HCT116 (cell line): ENCODE measurements around the gene PEMT. TPM values are rescaled to one million over a fixed set of nuclear protein-coding genes. Genes with fewer than 3 reads are reported as not detected.

ENCODE experiments used
- ATAC-seq: fragments of 200-7000 bp; cut with Tn5 transposase; 2 replicates; pipeline ENCODE4 v1.9.1; 2020; ENCODE audit warnings: mild to moderate bottlenecking, moderate library complexity
- BruUV-seq: library from RNA; stranded (reverse); fragments of 400-500 nt; replicated peaks from 2 replicates; lab custom pipeline; 2021; lab: Mats Ljungman, UMichigan
- CTCF ChIA-PET: fragments of 300-600 bp; sonication (Branson Sonifier 250); formaldehyde crosslinking; loops from one replicate; lab custom pipeline; 2021; ENCODE audit warnings: antibody characterized with exemption; lab: Charles Lee
- POLR2A ChIA-PET: fragments of 300-600, 350-600 bp; sonication (Branson Sonifier 250); formaldehyde crosslinking; loops from one replicate; lab custom pipeline; 2021; ENCODE audit warnings: antibody characterized with exemption; lab: Charles Lee
- RAD21 ChIA-PET, 2 experiments: fragments of 300-600 bp; sonication (Branson Sonifier 250); formaldehyde crosslinking; loops; one replicate each; lab custom pipeline; 2023; ENCODE audit warnings: low total read pairs in 2 of 2; ENCODE audit not compliant: uncharacterized antibody in 2 of 2, unreplicated experiment in 2 of 2, low non-redundant PET in 1 of 2; lab: Charles Lee
- DNase-seq: peaks from one replicate; pipeline ENCODE4 v3.0.0-alpha.2; 2010; ENCODE audit warnings: low read depth, low spot score
- H2AFZ ChIP-seq: fragments of 200-600 bp; shearing (Covaris generic), sonication (generic); 2 replicates; pipeline ENCODE4 v1.6.1; 2017; ENCODE audit warnings: low read depth, mixed run types, mixed read lengths, antibody characterized with exemption, low read length; ENCODE audit not compliant: poor library complexity, severe bottlenecking
- H3K27ac ChIP-seq: 2 replicates; pipeline ENCODE4 v1.5.1; 2012; ENCODE audit warnings: low read depth, low read length
- H3K27me3 ChIP-seq: fragments of 200-600 bp; sonication (generic); 2 replicates; pipeline ENCODE4 v1.6.1; 2016; ENCODE audit warnings: mixed run types, low read length, mixed read lengths; ENCODE audit not compliant: insufficient read depth
- H3K36me3 ChIP-seq, 2 experiments: fragments of 200-500 bp in 1 of 2; fragments of 200-600 bp in 1 of 2; sonication (Bioruptor generic) in 1 of 2; sonication (generic) in 1 of 2; 2 replicates each; pipeline versions ENCODE4 v1.5.1 to v1.6.1; 2014 to 2016; ENCODE audit warnings: low read length in 2 of 2, inconsistent platforms in 1 of 2, mixed read lengths in 1 of 2, mixed run types in 1 of 2; ENCODE audit not compliant: insufficient read depth in 2 of 2, control insufficient read depth in 1 of 2
- H3K4me1 ChIP-seq, 2 experiments: fragments of 200-600 bp in 1 of 2; sonication (generic) in 1 of 2; 2 replicates each; pipeline versions ENCODE4 v1.5.1 to v1.6.1; 2012 to 2017; ENCODE audit warnings: low read length in 2 of 2, inconsistent platforms in 1 of 2, mild to moderate bottlenecking in 1 of 2, mixed read lengths in 1 of 2, mixed run types in 1 of 2, moderate library complexity in 1 of 2; ENCODE audit not compliant: insufficient read depth in 2 of 2, control insufficient read depth in 1 of 2
- H3K4me2 ChIP-seq: fragments of 200-600 bp; sonication (generic); 2 replicates; pipeline ENCODE4 v1.6.1; 2017; ENCODE audit warnings: mixed run types, low read length, mixed read lengths
- H3K4me3 ChIP-seq, 2 experiments: fragments of 200-600 bp in 1 of 2; sonication (generic) in 1 of 2; replicated peaks in 1 of 2; 2 replicates each; pipeline ENCODE4 v1.5.1; 2011 to 2016; ENCODE audit warnings: low read length in 2 of 2, control low read depth in 1 of 2, low read depth in 1 of 2, mild to moderate bottlenecking in 1 of 2, mixed read lengths in 1 of 2, mixed run types in 1 of 2
- H3K79me2 ChIP-seq: fragments of 200-600 bp; sonication (generic); 2 replicates; pipeline ENCODE4 v1.6.1; 2017; ENCODE audit warnings: mild to moderate bottlenecking, mixed run types, low read length, moderate library complexity, mixed read lengths; ENCODE audit not compliant: insufficient read depth
- H3K9ac ChIP-seq: fragments of 200-600 bp; sonication (generic); 2 replicates; pipeline ENCODE4 v1.6.1; 2016; ENCODE audit warnings: low read length, mixed read lengths
- H3K9me2 ChIP-seq: fragments of 200-600 bp; sonication (generic), shearing (Covaris generic); 2 replicates; pipeline ENCODE4 v1.6.1; 2017; ENCODE audit warnings: mixed run types, mild to moderate bottlenecking, moderate library complexity; ENCODE audit not compliant: insufficient read depth
- H3K9me3 ChIP-seq, 2 experiments: fragments of 200-500 bp in 1 of 2; fragments of 200-600 bp in 1 of 2; sonication (Bioruptor generic) in 1 of 2; sonication (generic) in 1 of 2; 2 replicates each; pipeline ENCODE4 v1.6.1; 2014 to 2017; ENCODE audit warnings: low read length in 2 of 2, mixed read lengths in 2 of 2, inconsistent platforms in 1 of 2, low read depth in 1 of 2, mild to moderate bottlenecking in 1 of 2, mixed run types in 1 of 2, moderate library complexity in 1 of 2; ENCODE audit not compliant: control insufficient read depth in 1 of 2, insufficient read depth in 1 of 2
- H4K20me1 ChIP-seq: fragments of 200-600 bp; sonication (generic), shearing (Covaris generic); 2 replicates; pipeline ENCODE4 v1.6.1; 2017; ENCODE audit warnings: mixed run types, mild to moderate bottlenecking, moderate library complexity; ENCODE audit not compliant: insufficient read depth
- ATF3 ChIP-seq: IDR thresholded peaks from 2 replicates; pipeline ENCODE4 v1.6.1; 2012
- CEBPB ChIP-seq: IDR thresholded peaks from 2 replicates; pipeline ENCODE4 v1.6.1; 2012; ENCODE audit warnings: low read depth
- FOSL1 ChIP-seq: IDR thresholded peaks from 2 replicates; pipeline ENCODE4 v1.6.1; 2012; ENCODE audit warnings: low read depth
- JUND ChIP-seq: IDR thresholded peaks from 2 replicates; pipeline ENCODE4 v1.6.1; 2012
- MAX ChIP-seq: IDR thresholded peaks from 2 replicates; pipeline ENCODE4 v1.6.1; 2012
- POLR2A ChIP-seq: IDR thresholded peaks from 2 replicates; pipeline ENCODE4 v1.7.0; 2011; ENCODE audit warnings: borderline replicate concordance; ENCODE audit not compliant: insufficient read depth, insufficient read length; ENCODE audit errors: extremely low read depth
- RAD21 ChIP-seq: IDR thresholded peaks from 2 replicates; pipeline ENCODE4 v1.6.1; 2012; ENCODE audit warnings: low read depth, mild to moderate bottlenecking
- SRF ChIP-seq: IDR thresholded peaks from 2 replicates; pipeline ENCODE4 v1.6.1; 2012; ENCODE audit warnings: low read depth
- intact Hi-C: fragments of 100-400 bp; cut with micrococcal nuclease; formaldehyde crosslinking; loops from 2 replicates; pipeline ENCODE4 v1.10.0; 2022
- total RNA-seq: library from RNA; stranded (reverse); gene quantifications from one replicate; pipeline ENCODE4 v1.2.1, GENCODE V29; 2021; ENCODE audit not compliant: unreplicated experiment

The PEMT gene
- total RNA-seq, 1 experiment from 2014 or later = 52.1 TPM

GRCh38 chr17:17572010-17572785, 19.3 kb downstream of the PEMT start:
- H3K9ac ChIP-seq = no peak overlapping the region
- no TSS peak for BruUV-seq
- no peaks in the 10 kb centered on the region for H3K9me2 ChIP-seq
- no peaks in the 10 kb centered on the region for H4K20me1 ChIP-seq
- intact Hi-C loops = loop anchor here (5.0 kb wide), 1 partner anchor 570 kb away; no protein-coding TSS in a partner anchor
- POLR2A ChIA-PET = no interaction called here
- no peaks in the 10 kb centered on the region for H3K36me3 ChIP-seq
- no peaks in the 10 kb centered on the region for H3K9me3 ChIP-seq
- no peaks in the 10 kb centered on the region for H3K27me3 ChIP-seq
- no peak overlapping the region for H3K4me3 ChIP-seq
- CTCF ChIA-PET = interaction anchor here (3.1 kb wide), 1 partner anchor 76 kb away, joined by 13 read pairs; the partner anchor contains the start of gene RASD1
- H3K27ac ChIP-seq = no peak overlapping the region
- H3K79me2 ChIP-seq = no peaks in the 10 kb centered on the region
- H3K4me2 ChIP-seq = no peak overlapping the region
- TF ChIP-seq JUND (no peak), FOSL1 (no peak), ATF3 (no peak), MAX (no peak), RAD21 (no peak)
- TF ChIP-seq, all 23 proteins: peak for 0
- RAD21 ChIA-PET = interaction anchor here in 1 of 2 experiments (0.7 kb wide), 1 partner anchor 75 kb away, joined by 3 read pairs; no protein-coding TSS in a partner anchor
- ATAC-seq (no peak), DNase-seq (no peak)
- H3K4me1 ChIP-seq = peaks cover 0 to 8% of the 10 kb centered on the region in 2 experiments; a peak in 1 of 4 replicates
- H2AFZ ChIP-seq = no peak overlapping the region

GRCh38 chr17:17570798-17571716, 20.5 kb downstream of the PEMT start:
- H3K4me1 ChIP-seq = peaks cover 0 to 8% of the 10 kb centered on the region in 2 experiments; a peak in 1 of 4 replicates
- CTCF ChIA-PET = interaction anchor here (3.1 kb wide), 1 partner anchor 75 kb away, joined by 13 read pairs; the partner anchor contains the start of gene RASD1
- H3K79me2 ChIP-seq = no peaks in the 10 kb centered on the region
- H3K4me3 ChIP-seq = no peak overlapping the region
- no peaks in the 10 kb centered on the region for H3K36me3 ChIP-seq
- H3K9me2 ChIP-seq = no peaks in the 10 kb centered on the region
- TF ChIP-seq FOSL1 = no peak
- TF ChIP-seq SRF = no peak
- TF ChIP-seq ATF3 = no peak
- no peak for TF ChIP-seq POLR2A
- no peak for TF ChIP-seq JUND
- TF ChIP-seq RAD21 = no peak
- TF ChIP-seq CEBPB = no peak
- H3K4me2 ChIP-seq = no peak overlapping the region
- no peak overlapping the region for H2AFZ ChIP-seq
- no TSS peak for BruUV-seq
- no peak overlapping the region for H3K9ac ChIP-seq
- no peak for ATAC-seq
- RAD21 ChIA-PET = no interaction called here
- no peak overlapping the region for H3K27ac ChIP-seq
- intact Hi-C loops = loop anchor here (1.0 to 5.0 kb wide), 3 partner anchors 74 to 569 kb away; no protein-coding TSS in a partner anchor
- no peaks in the 10 kb centered on the region for H4K20me1 ChIP-seq
- DNase-seq = no peak
- POLR2A ChIA-PET = no interaction called here
- H3K9me3 ChIP-seq = no peaks in the 10 kb centered on the region
- no peaks in the 10 kb centered on the region for H3K27me3 ChIP-seq
